Sigmoid colon (tissue), 4 donors: ENCODE results near the gene PEX10.

Experiments used
- CTCF ChIP-seq, 4 experiments: fragments of 450-650 bp in 3 of 4; fragments of 200-600 bp in 1 of 4; IDR thresholded peaks; one replicate each; pipeline ENCODE4 v1.5.1; 2016 to 2019; ENCODE audit warnings: antibody characterized with exemption in 4 of 4, mild to moderate bottlenecking in 3 of 4, moderate library complexity in 2 of 4
- EP300 ChIP-seq, 4 donors: sonication (generic); formaldehyde crosslinking; IDR thresholded peaks; one replicate each; pipeline ENCODE4 v1.6.1; 2017; ENCODE audit warnings: antibody characterized with exemption in 4 of 4
- POLR2AphosphoS5 ChIP-seq, 4 donors: sonication (generic); formaldehyde crosslinking; IDR thresholded peaks; one replicate each; pipeline ENCODE4 v1.6.1; 2017; ENCODE audit warnings: antibody characterized with exemption in 4 of 4

DNA sequence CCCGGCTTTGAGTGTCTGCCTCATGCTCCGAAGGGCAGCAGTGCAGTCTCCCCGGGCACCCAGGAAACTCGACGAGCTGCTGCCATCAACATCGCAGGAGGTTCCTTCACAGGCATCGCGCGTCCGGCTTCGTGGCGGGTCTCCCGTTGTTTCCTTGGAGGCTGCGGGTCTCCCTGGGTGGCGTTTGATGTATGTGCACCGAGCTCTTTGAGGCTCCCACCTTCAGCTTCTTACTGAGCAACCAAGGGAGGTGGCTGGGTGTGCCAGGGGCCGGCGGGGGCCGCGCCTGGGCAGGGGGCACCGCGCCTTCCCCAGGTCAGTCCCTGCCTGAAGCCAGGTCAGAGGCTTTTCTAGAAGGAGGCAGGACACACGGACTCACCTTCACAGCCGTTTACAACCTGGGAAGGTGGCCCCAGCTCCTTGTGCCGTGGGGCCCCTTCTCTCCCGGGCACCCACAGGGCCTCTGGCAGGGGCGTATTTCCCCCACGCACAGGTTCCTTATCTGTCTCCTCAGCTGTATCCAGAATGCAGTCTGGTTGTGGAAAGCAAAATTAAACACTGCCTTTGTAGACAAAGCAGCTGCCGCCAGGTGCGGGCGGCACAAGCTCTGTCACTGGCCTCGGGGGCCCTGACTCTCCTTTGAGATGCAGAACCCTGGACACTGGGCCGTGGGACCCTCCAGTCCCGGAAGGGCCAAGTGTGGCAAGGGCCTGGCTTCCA, 21.7 kb upstream of the PEX10 start:
- TF ChIP-seq EP300 (IDR thresholded peaks at IDR 0.05) (no peak), POLR2AphosphoS5 (IDR thresholded peaks at IDR 0.05) (no peak), CTCF (IDR thresholded peaks at IDR 0.05) (no peak)
